GM21786 (cell line): ENCODE data around the gene COP1.
A peak's percentile ranks its signal among the peaks of the same experiment; 100 is the strongest.

Source experiments
- ATAC-seq: cut with Tn5 transposase; IDR thresholded peaks from one replicate; pipeline ENCODE4 v1.9.1; 2021; ENCODE audit not compliant: unreplicated experiment

The COP1 gene

GRCh38 chr1:176201568-176201967 lies 5.5 kb downstream of the COP1 start:
- no peak for ATAC-seq

GRCh38 chr1:176199707-176200106 lies 7.4 kb downstream of the COP1 start:
- ATAC-seq = no peak

- ATAC-seq = no peak
These were observed 8.7 kb downstream of the COP1 start for GRCh38 chr1:176198413-176198812.

- no peak for ATAC-seq
These were observed 10.4 kb downstream of the COP1 start for GRCh38 chr1:176196728-176197127.

- no peak for ATAC-seq
These were observed 11.5 kb downstream of the COP1 start for GRCh38 chr1:176195547-176195946.

- no peak for ATAC-seq
These were observed 13.4 kb downstream of the COP1 start for GRCh38 chr1:176193663-176194062.

- ATAC-seq = peak; percentile 89
These were observed 14.1 kb downstream of the COP1 start for GRCh38 chr1:176193023-176193422.

- no peak for ATAC-seq
These were observed 18.5 kb downstream of the COP1 start for GRCh38 chr1:176188604-176189003.

GRCh38 chr1:176187001-176187400 lies 20.1 kb downstream of the COP1 start:
- no peak for ATAC-seq

- peak; percentile 72 for ATAC-seq
These were observed 23.5 kb downstream of the COP1 start for GRCh38 chr1:176183618-176184017.

GRCh38 chr1:176178316-176178715 lies 28.8 kb downstream of the COP1 start:
- no peak for ATAC-seq

GRCh38 chr1:176177764-176178163 lies 29.3 kb downstream of the COP1 start:
- peak; percentile 90 for ATAC-seq

- ATAC-seq = no peak
These were observed 33.0 kb downstream of the COP1 start for GRCh38 chr1:176174108-176174507.

GRCh38 chr1:176172215-176172614 lies 34.9 kb downstream of the COP1 start:
- ATAC-seq = no peak

GRCh38 chr1:176167210-176167609 lies 39.9 kb downstream of the COP1 start:
- no peak for ATAC-seq

- ATAC-seq = no peak
These were observed 41.5 kb downstream of the COP1 start for GRCh38 chr1:176165573-176165972.

GRCh38 chr1:176164014-176164678 lies 42.9 kb downstream of the COP1 start:
- ATAC-seq = no peak

GRCh38 chr1:176159993-176160392 lies 47.1 kb downstream of the COP1 start:
- ATAC-seq = no peak

- ATAC-seq = no peak
These were observed 49.1 kb downstream of the COP1 start for GRCh38 chr1:176157995-176158394.

GRCh38 chr1:176149939-176150807 lies 56.9 kb downstream of the COP1 start:
- ATAC-seq = no peak

- no peak for ATAC-seq
These were observed 62.6 kb downstream of the COP1 start for GRCh38 chr1:176144526-176144925.

GRCh38 chr1:176142973-176143372 lies 64.1 kb downstream of the COP1 start:
- no peak for ATAC-seq
